IPS DF 4.7 (cell line): ENCODE data around the gene CNPY1.

Experiments
- DNase-seq: peaks from one replicate; pipeline ENCODE4 v3.0.0-alpha.2; 2013; ENCODE audit warnings: low spot score; ENCODE audit errors: extremely low read depth

The CNPY1 gene

GRCh38 chr7:155513543-155514285 lies 32.6 kb downstream of the CNPY1 start:
- DNase-seq: no peak

GRCh38 chr7:155512246-155512887 lies 34.0 kb downstream of the CNPY1 start:
- DNase-seq: no peak

GRCh38 chr7:155511702-155511996 lies 34.7 kb downstream of the CNPY1 start:
- no peak for DNase-seq

- no peak for DNase-seq
Measured at GRCh38 chr7:155510975-155511701, 35.2 kb downstream of the CNPY1 start.

GRCh38 chr7:155509725-155510551 lies 36.4 kb downstream of the CNPY1 start:
- no peak for DNase-seq

- DNase-seq: no peak
Measured at GRCh38 chr7:155509359-155509724, 37.0 kb downstream of the CNPY1 start.

- no peak for DNase-seq
Measured at GRCh38 chr7:155508376-155509358, 37.7 kb downstream of the CNPY1 start.

- no peak for DNase-seq
Measured at GRCh38 chr7:155507576-155507975, 38.8 kb downstream of the CNPY1 start.

GRCh38 chr7:155506854-155507337 lies 39.5 kb downstream of the CNPY1 start:
- DNase-seq: no peak

- DNase-seq: no peak
Measured at GRCh38 chr7:155505422-155505793, 41.0 kb downstream of the CNPY1 start.

GRCh38 chr7:155497149-155497901 lies 49.0 kb downstream of the CNPY1 start:
- DNase-seq: no peak

- DNase-seq: no peak
Measured at GRCh38 chr7:155496267-155497005, 49.9 kb downstream of the CNPY1 start.

GRCh38 chr7:155495440-155496248 lies 50.7 kb downstream of the CNPY1 start:
- no peak for DNase-seq

- DNase-seq: no peak
Measured at GRCh38 chr7:155494551-155494950, 51.8 kb downstream of the CNPY1 start.

- DNase-seq: no peak
Measured at GRCh38 chr7:155493744-155494538, 52.4 kb downstream of the CNPY1 start.

GRCh38 chr7:155491812-155492211 lies 54.5 kb downstream of the CNPY1 start:
- DNase-seq: no peak
